NB4 (cell line): Measurements from ENCODE around the gene TP73.

Experiments
- MYC ChIP-seq: IDR thresholded peaks from 2 replicates; pipeline ENCODE4 v1.6.1; 2011; ENCODE audit warnings: low read depth, low read length
- POLR2A ChIP-seq: IDR thresholded peaks from 2 replicates; pipeline ENCODE4 v1.6.1; 2011; ENCODE audit warnings: mild to moderate bottlenecking; ENCODE audit not compliant: insufficient read length; ENCODE audit errors: extremely low read depth
- TF ChIP-seq, protein P1 (sequence below): IDR thresholded peaks from one replicate; pipeline ENCODE4 v1.5.1; 2012; ENCODE audit warnings: low read depth, low read length

DNA sequence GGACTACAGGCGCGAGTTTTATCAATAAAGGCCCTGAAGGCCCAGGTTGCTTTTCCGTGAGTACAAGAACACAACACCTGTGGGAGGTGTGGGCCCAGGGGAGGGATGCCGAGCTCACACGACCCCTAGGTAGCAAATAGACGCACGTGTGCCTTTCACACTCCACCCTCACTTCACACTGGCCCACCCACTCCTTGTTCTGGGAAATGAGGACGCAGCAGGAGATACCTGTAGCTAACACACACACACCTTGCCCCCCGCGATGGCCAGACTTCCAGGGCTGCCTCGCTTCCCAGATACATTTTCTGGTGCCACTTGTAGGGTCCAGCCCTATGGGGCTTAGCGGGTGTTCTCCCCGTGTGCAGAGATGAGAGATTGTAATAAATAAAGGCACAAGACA is 95.6 kb downstream of the TP73 start:
- TF ChIP-seq POLR2A: no peak
- TF ChIP-seq, protein P1, sequence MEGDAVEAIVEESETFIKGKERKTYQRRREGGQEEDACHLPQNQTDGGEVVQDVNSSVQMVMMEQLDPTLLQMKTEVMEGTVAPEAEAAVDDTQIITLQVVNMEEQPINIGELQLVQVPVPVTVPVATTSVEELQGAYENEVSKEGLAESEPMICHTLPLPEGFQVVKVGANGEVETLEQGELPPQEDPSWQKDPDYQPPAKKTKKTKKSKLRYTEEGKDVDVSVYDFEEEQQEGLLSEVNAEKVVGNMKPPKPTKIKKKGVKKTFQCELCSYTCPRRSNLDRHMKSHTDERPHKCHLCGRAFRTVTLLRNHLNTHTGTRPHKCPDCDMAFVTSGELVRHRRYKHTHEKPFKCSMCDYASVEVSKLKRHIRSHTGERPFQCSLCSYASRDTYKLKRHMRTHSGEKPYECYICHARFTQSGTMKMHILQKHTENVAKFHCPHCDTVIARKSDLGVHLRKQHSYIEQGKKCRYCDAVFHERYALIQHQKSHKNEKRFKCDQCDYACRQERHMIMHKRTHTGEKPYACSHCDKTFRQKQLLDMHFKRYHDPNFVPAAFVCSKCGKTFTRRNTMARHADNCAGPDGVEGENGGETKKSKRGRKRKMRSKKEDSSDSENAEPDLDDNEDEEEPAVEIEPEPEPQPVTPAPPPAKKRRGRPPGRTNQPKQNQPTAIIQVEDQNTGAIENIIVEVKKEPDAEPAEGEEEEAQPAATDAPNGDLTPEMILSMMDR: no peak
- TF ChIP-seq MYC: no peak
